K562 (cell line): ENCODE results near the gene TGM1. TPM values are rescaled to one million over a fixed set of nuclear protein-coding genes. Genes with fewer than 3 reads are reported as not detected.

Experiments used
- CXXC5 ChIP-seq: fragments of 250-450 bp; sonication (Bioruptor Pico); IDR thresholded peaks from 2 replicates; pipeline ENCODE4 v1.8.0; 2022; ENCODE audit warnings: inconsistent platforms, mild to moderate bottlenecking, moderate library complexity
- GATA2 ChIP-seq: sonication (generic); formaldehyde crosslinking; IDR thresholded peaks from 2 replicates; pipeline ENCODE4 v1.4.0; 2020; ENCODE audit warnings: mild to moderate bottlenecking, missing genetic modification reagents
- MAZ ChIP-seq, 2 experiments: fragments of 450-650 bp in 1 of 2; sonication (generic) in 1 of 2; formaldehyde crosslinking; IDR thresholded peaks in 1 of 2; conservative IDR thresholded peaks in 1 of 2; 2 replicates each; pipeline versions ENCODE4 v1.4.0 to v1.5.0; 2020; ENCODE audit warnings: mild to moderate bottlenecking in 1 of 2, missing genetic modification reagents in 1 of 2
- NRF1 ChIP-seq, 2 experiments: fragments of 450-650 bp; IDR thresholded peaks in 1 of 2; conservative IDR thresholded peaks in 1 of 2; 2 replicates each; pipeline ENCODE4 v1.6.1; 2014; ENCODE audit warnings: mild to moderate bottlenecking in 2 of 2
- RAD21 ChIP-seq, 2 experiments: fragments of 250-450 bp in 1 of 2; fragments of 450-650 bp in 1 of 2; sonication (Bioruptor Pico) in 1 of 2; formaldehyde crosslinking in 1 of 2; IDR thresholded peaks in 1 of 2; conservative IDR thresholded peaks in 1 of 2; 2 replicates each; pipeline versions ENCODE4 v1.4.0 to v1.8.0; 2020 to 2022; ENCODE audit warnings: mild to moderate bottlenecking in 2 of 2, moderate library complexity in 1 of 2
- RB1 ChIP-seq: fragments of 450-650 bp; IDR thresholded peaks from 2 replicates; pipeline ENCODE4 v1.6.1; 2017; ENCODE audit warnings: low read depth, mild to moderate bottlenecking
- SMAD3 ChIP-seq: fragments of 450-650 bp; formaldehyde crosslinking; conservative IDR thresholded peaks from 2 replicates; pipeline ENCODE4 v1.4.0; 2020; ENCODE audit warnings: mild to moderate bottlenecking
- SP2 ChIP-seq: IDR thresholded peaks from 2 replicates; pipeline ENCODE4 v1.6.1; 2011; ENCODE audit warnings: mild to moderate bottlenecking, low read depth, low read length, moderate library complexity; ENCODE audit not compliant: poor library complexity, severe bottlenecking; ENCODE audit errors: extremely low read depth
- SPI1 ChIP-seq: IDR thresholded peaks from 2 replicates; pipeline ENCODE4 v1.6.1; 2011; ENCODE audit warnings: low read depth, low read length, control low read depth, borderline replicate concordance
- polyA plus RNA-seq, 8 experiments: library from polyadenylated mRNA; depleted of rRNA in 4 of 8; stranded (reverse) in 5 of 8; unstranded in 3 of 8; fragments of >200 nt; fragmentation: Nextera tagmentation in 2 of 8; fragmentation: Illumina TruSeq in 1 of 8; extraction: Ambion mirVana in 2 of 8; extraction: Trizol in 1 of 8; gene quantifications; 2 replicates each; pipeline versions ENCODE4 v1.2.1 to v1.2.3, GENCODE V29; 2011 to 2014; ENCODE audit warnings: inconsistent platforms in 1 of 8, missing spikeins in 1 of 8
- total RNA-seq, 7 experiments: library from RNA; depleted of rRNA in 6 of 7; stranded (reverse); fragments of >200 nt in 6 of 7; fragmentation: Illumina TruSeq in 2 of 7; extraction: Trizol in 2 of 7; gene quantifications; 2 replicates each; pipeline versions ENCODE4 v1.2.1 to v1.2.3, GENCODE V29; 2011 to 2021; ENCODE audit warnings: low replicate concordance in 1 of 7
- TF ChIP-seq, protein P1 (sequence below): sonication (generic); formaldehyde crosslinking; IDR thresholded peaks from 2 replicates; pipeline ENCODE4 v1.8.1; 2023; ENCODE audit warnings: missing genetic modification reagents, mild to moderate bottlenecking, borderline replicate concordance
- TF ChIP-seq, protein P2 (sequence below): sonication (generic); formaldehyde crosslinking; IDR thresholded peaks from 2 replicates; pipeline ENCODE4 v1.8.1; 2023; ENCODE audit warnings: mild to moderate bottlenecking, missing genetic modification reagents
- TF ChIP-seq, protein P3 (sequence below): fragments of 450-650 bp; IDR thresholded peaks from 2 replicates; pipeline ENCODE4 v1.6.1; 2016; ENCODE audit warnings: borderline replicate concordance
- TF ChIP-seq, protein P4 (sequence below): sonication (generic); formaldehyde crosslinking; IDR thresholded peaks from 2 replicates; pipeline ENCODE4 v1.8.0; 2022; ENCODE audit warnings: missing genetic modification reagents, mild to moderate bottlenecking, moderate library complexity, borderline replicate concordance
- TF ChIP-seq, protein P5 (sequence below): fragments of 450-650 bp; IDR thresholded peaks from 2 replicates; pipeline ENCODE4 v1.6.1; 2017; ENCODE audit warnings: antibody characterized with exemption

Gene TGM1
- total and polyA plus RNA-seq, 9 of the 15 experiments (the other 6 are each of a cell fraction or from before 2014, with no cell fraction given): 0.13 to 4.4 (median 0.88) TPM

DNA sequence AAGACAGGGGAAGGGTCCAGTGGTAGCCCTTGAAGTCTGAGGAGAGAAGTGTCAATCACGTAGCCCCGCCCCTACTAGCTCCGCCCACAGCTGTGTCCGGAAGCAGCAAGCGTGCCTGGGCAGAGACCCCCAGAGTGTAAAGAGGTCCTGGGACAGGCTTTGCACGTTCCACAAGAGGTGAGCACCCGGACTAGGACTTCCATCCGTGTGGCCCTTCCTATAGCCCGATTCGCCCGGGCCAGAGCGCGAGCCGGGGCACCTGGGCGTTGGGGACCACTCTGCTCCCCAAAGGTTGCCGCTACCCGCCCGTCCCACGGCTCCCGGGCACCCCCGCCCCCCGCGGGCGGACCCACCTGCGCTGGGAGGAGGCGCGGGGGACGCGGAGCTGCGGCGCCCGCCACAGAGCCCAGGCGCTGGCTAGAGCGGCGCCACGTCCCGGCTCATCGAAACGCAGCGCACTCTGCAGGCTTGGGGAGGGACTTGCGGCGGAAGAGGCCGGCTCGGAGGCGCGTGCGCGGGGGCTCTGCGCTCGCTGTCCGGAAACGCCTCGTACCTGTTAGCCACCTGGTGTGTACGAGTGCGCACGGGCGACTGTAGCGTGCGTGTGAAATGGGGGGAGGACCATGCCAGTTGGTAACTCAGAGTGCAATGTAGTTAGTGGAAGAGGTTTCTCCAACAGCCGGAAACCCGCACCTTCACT is 8.3 kb upstream of the TGM1 start, which contains the start of gene RABGGTA (continued):
- TF ChIP-seq, protein P1, sequence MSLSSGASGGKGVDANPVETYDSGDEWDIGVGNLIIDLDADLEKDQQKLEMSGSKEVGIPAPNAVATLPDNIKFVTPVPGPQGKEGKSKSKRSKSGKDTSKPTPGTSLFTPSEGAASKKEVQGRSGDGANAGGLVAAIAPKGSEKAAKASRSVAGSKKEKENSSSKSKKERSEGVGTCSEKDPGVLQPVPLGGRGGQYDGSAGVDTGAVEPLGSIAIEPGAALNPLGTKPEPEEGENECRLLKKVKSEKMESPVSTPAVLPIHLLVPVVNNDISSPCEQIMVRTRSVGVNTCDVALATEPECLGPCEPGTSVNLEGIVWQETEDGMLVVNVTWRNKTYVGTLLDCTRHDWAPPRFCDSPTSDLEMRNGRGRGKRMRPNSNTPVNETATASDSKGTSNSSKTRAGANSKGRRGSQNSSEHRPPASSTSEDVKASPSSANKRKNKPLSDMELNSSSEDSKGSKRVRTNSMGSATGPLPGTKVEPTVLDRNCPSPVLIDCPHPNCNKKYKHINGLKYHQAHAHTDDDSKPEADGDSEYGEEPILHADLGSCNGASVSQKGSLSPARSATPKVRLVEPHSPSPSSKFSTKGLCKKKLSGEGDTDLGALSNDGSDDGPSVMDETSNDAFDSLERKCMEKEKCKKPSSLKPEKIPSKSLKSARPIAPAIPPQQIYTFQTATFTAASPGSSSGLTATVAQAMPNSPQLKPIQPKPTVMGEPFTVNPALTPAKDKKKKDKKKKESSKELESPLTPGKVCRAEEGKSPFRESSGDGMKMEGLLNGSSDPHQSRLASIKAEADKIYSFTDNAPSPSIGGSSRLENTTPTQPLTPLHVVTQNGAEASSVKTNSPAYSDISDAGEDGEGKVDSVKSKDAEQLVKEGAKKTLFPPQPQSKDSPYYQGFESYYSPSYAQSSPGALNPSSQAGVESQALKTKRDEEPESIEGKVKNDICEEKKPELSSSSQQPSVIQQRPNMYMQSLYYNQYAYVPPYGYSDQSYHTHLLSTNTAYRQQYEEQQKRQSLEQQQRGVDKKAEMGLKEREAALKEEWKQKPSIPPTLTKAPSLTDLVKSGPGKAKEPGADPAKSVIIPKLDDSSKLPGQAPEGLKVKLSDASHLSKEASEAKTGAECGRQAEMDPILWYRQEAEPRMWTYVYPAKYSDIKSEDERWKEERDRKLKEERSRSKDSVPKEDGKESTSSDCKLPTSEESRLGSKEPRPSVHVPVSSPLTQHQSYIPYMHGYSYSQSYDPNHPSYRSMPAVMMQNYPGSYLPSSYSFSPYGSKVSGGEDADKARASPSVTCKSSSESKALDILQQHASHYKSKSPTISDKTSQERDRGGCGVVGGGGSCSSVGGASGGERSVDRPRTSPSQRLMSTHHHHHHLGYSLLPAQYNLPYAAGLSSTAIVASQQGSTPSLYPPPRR (CRISPR knock-in tag): no peak
- TF ChIP-seq, protein P2, sequence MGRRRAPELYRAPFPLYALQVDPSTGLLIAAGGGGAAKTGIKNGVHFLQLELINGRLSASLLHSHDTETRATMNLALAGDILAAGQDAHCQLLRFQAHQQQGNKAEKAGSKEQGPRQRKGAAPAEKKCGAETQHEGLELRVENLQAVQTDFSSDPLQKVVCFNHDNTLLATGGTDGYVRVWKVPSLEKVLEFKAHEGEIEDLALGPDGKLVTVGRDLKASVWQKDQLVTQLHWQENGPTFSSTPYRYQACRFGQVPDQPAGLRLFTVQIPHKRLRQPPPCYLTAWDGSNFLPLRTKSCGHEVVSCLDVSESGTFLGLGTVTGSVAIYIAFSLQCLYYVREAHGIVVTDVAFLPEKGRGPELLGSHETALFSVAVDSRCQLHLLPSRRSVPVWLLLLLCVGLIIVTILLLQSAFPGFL (CRISPR knock-in tag): no peak
- no peak for TF ChIP-seq SPI1
- TF ChIP-seq RB1: peak; percentile 95
- TF ChIP-seq SP2: peak; percentile 97
- no peak for TF ChIP-seq GATA2
- TF ChIP-seq SMAD3 (CRISPR knock-in tag): no peak
- peak; percentile 95 to 96 for TF ChIP-seq NRF1 (conservative IDR thresholded peaks at IDR 0.05 in 1 of 2, IDR thresholded peaks at IDR 0.05 in 1 of 2)
- TF ChIP-seq RAD21 (CRISPR knock-in tag; conservative IDR thresholded peaks at IDR 0.05 in 1 of 2, IDR thresholded peaks at IDR 0.05 in 1 of 2): 0 out of 4 replicates have a peak, but pooled peaks of 1 of the 2 experiments have one; percentile 14
- TF ChIP-seq, protein P3, sequence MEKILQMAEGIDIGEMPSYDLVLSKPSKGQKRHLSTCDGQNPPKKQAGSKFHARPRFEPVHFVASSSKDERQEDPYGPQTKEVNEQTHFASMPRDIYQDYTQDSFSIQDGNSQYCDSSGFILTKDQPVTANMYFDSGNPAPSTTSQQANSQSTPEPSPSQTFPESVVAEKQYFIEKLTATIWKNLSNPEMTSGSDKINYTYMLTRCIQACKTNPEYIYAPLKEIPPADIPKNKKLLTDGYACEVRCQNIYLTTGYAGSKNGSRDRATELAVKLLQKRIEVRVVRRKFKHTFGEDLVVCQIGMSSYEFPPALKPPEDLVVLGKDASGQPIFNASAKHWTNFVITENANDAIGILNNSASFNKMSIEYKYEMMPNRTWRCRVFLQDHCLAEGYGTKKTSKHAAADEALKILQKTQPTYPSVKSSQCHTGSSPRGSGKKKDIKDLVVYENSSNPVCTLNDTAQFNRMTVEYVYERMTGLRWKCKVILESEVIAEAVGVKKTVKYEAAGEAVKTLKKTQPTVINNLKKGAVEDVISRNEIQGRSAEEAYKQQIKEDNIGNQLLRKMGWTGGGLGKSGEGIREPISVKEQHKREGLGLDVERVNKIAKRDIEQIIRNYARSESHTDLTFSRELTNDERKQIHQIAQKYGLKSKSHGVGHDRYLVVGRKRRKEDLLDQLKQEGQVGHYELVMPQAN: no peak
- TF ChIP-seq MAZ (CRISPR knock-in tag; conservative IDR thresholded peaks at IDR 0.05 in 1 of 2, IDR thresholded peaks at IDR 0.05 in 1 of 2): peak; percentile 87 to 88
- peak; percentile 97 for TF ChIP-seq CXXC5 (CRISPR knock-in tag)
- TF ChIP-seq, protein P4, sequence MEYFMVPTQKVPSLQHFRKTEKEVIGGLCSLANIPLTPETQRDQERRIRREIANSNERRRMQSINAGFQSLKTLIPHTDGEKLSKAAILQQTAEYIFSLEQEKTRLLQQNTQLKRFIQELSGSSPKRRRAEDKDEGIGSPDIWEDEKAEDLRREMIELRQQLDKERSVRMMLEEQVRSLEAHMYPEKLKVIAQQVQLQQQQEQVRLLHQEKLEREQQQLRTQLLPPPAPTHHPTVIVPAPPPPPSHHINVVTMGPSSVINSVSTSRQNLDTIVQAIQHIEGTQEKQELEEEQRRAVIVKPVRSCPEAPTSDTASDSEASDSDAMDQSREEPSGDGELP (CRISPR knock-in tag): peak; percentile 71; the same call in 1 of the 2 replicates
- TF ChIP-seq, protein P5, sequence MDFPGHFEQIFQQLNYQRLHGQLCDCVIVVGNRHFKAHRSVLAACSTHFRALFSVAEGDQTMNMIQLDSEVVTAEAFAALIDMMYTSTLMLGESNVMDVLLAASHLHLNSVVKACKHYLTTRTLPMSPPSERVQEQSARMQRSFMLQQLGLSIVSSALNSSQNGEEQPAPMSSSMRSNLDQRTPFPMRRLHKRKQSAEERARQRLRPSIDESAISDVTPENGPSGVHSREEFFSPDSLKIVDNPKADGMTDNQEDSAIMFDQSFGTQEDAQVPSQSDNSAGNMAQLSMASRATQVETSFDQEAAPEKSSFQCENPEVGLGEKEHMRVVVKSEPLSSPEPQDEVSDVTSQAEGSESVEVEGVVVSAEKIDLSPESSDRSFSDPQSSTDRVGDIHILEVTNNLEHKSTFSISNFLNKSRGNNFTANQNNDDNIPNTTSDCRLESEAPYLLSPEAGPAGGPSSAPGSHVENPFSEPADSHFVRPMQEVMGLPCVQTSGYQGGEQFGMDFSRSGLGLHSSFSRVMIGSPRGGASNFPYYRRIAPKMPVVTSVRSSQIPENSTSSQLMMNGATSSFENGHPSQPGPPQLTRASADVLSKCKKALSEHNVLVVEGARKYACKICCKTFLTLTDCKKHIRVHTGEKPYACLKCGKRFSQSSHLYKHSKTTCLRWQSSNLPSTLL: no peak
